ENCODE data around the gene MAPK4. TPM values are rescaled to one million over a fixed set of nuclear protein-coding genes. Genes with fewer than 3 reads are reported as not detected.

The MAPK4 gene
- total and polyA plus RNA-seq, 2 of the 4 experiments (the other 2 are of a cell fraction), result not detected

DNA sequence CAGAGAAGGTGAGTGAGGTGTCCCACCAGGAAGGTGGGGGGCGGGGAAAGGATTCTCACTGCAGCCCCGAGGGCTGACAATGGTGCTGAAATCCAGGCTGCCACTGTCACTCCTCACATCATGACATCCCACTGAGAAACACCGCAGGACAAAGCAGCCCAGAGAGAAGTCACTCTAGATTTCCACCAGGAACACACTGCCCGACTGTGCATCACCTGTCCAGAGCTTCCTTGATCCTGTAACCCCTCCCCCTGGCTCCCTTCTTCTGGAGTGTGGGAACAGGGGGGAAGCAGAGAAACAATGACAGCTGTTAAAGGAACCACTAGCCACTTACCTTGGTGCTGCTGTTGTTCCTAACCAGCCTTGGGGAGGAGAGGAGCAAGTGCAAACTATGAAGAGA, 190.1 kb downstream of the MAPK4 start:
- Histone ChIP-seq H4K20me1 (ENCODE audit: insufficient read depth, low read length) (no peaks in the 10 kb centered on the region), H3K4me3 (ENCODE audit: insufficient read depth, low read depth, low read length) (no peak overlapping the region), H3K36me3 (ENCODE audit: control insufficient read depth, insufficient read depth, low read length) (no peaks in the 10 kb centered on the region), H3K56ac (ENCODE audit: extremely low read depth, insufficient read depth, low read length) (no peak overlapping the region), H3K23ac (ENCODE audit: low read depth, low read length) (no peak overlapping the region), H3K4ac (ENCODE audit: low read depth, low read length) (no peak overlapping the region), H3K18ac (ENCODE audit: low read depth, low read length) (no peak overlapping the region), H4K8ac (ENCODE audit: low read depth in 2 of 2, low read length in 2 of 2) (no peak overlapping the region), H3K9me3 (ENCODE audit: control insufficient read depth, insufficient read depth, low read length) (no peaks in the 10 kb centered on the region), H3K27ac (ENCODE audit: insufficient read depth, low read length) (no peak overlapping the region), H3K4me2 (ENCODE audit: low read depth, low read length) (no peak overlapping the region), H2BK20ac (ENCODE audit: low read depth, low read length) (no peak overlapping the region), H2AFZ (replicated peaks; ENCODE audit: low read length, poor library complexity) (no peak overlapping the region), H3K9ac (ENCODE audit: low read depth, low read length) (no peak overlapping the region), H3K14ac (replicated peaks; ENCODE audit: low read depth, low read length) (no peak overlapping the region), H4K91ac (ENCODE audit: insufficient read depth, low read depth, low read length) (no peak overlapping the region), H2AK5ac (ENCODE audit: low read depth, low read length) (no peak overlapping the region), H3K4me1 (ENCODE audit: control insufficient read depth, insufficient read depth, low read length) (no peaks in the 10 kb centered on the region), H2AK9ac (replicated peaks; ENCODE audit: low read depth, low read length, poor library complexity) (no peak overlapping the region), H3K79me1 (ENCODE audit: low read depth in 1 of 2, low read length in 2 of 2) (no peaks in the 10 kb centered on the region), H4K5ac (ENCODE audit: low read depth, low read length) (no peak overlapping the region), H3K27me3 (ENCODE audit: control insufficient read depth, insufficient read depth, low read length) (no peaks in the 10 kb centered on the region), H2BK5ac (ENCODE audit: low read depth, low read length, poor library complexity, severe bottlenecking) (no peak overlapping the region), H3K9me1 (ENCODE audit: insufficient read depth, low read length) (no peaks in the 10 kb centered on the region), H2BK120ac (ENCODE audit: low read depth, low read length) (no peak overlapping the region), H2BK15ac (ENCODE audit: low read depth, low read length) (no peak overlapping the region)
- dilution Hi-C loops (cut with HindIII; ENCODE audit: low sequenced_read_pairs, unreplicated experiment), result no loop called here
- DNase-seq, result no peak
- intact Hi-C loops (cut with micrococcal nuclease), result no loop called here
- TF ChIP-seq, protein P1, sequence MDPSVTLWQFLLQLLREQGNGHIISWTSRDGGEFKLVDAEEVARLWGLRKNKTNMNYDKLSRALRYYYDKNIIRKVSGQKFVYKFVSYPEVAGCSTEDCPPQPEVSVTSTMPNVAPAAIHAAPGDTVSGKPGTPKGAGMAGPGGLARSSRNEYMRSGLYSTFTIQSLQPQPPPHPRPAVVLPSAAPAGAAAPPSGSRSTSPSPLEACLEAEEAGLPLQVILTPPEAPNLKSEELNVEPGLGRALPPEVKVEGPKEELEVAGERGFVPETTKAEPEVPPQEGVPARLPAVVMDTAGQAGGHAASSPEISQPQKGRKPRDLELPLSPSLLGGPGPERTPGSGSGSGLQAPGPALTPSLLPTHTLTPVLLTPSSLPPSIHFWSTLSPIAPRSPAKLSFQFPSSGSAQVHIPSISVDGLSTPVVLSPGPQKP (IDR thresholded peaks at IDR 0.05; ENCODE audit: borderline replicate concordance, low read depth, low read length), result no peak
- TF ChIP-seq SMC3 (IDR thresholded peaks at IDR 0.05; ENCODE audit: low read depth, low read length) (no peak), RCOR1 (IDR thresholded peaks at IDR 0.05; ENCODE audit: insufficient replicate concordance, low read length) (no peak), NFE2L2 (IDR thresholded peaks at IDR 0.05; ENCODE audit: low read depth, low read length) (no peak), FOS (IDR thresholded peaks at IDR 0.05; ENCODE audit: low read depth, low read length) (no peak)
- TF ChIP-seq, protein P2, sequence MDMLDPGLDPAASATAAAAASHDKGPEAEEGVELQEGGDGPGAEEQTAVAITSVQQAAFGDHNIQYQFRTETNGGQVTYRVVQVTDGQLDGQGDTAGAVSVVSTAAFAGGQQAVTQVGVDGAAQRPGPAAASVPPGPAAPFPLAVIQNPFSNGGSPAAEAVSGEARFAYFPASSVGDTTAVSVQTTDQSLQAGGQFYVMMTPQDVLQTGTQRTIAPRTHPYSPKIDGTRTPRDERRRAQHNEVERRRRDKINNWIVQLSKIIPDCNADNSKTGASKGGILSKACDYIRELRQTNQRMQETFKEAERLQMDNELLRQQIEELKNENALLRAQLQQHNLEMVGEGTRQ (IDR thresholded peaks at IDR 0.05; ENCODE audit: low read depth, low read length), result no peak
- no CpG with 5 or more reads among the region's 4 CpGs for WGBS, 2 experiments (ENCODE audit: extremely low coverage in 2 of 2, insufficient read length in 1 of 2)
- no peak for ATAC-seq (ENCODE audit: low read depth)
- CTCF ChIA-PET, result no interaction called here
- POLR2A ChIA-PET (ENCODE audit: unreplicated experiment), result no interaction called here
- in situ Hi-C loops (cut with MboI; ENCODE audit: low sequenced_read_pairs), result no loop called here
- BruUV-seq (replicated peaks), result no TSS peak
